ENCODE results near the gene ERN1.

DNA sequence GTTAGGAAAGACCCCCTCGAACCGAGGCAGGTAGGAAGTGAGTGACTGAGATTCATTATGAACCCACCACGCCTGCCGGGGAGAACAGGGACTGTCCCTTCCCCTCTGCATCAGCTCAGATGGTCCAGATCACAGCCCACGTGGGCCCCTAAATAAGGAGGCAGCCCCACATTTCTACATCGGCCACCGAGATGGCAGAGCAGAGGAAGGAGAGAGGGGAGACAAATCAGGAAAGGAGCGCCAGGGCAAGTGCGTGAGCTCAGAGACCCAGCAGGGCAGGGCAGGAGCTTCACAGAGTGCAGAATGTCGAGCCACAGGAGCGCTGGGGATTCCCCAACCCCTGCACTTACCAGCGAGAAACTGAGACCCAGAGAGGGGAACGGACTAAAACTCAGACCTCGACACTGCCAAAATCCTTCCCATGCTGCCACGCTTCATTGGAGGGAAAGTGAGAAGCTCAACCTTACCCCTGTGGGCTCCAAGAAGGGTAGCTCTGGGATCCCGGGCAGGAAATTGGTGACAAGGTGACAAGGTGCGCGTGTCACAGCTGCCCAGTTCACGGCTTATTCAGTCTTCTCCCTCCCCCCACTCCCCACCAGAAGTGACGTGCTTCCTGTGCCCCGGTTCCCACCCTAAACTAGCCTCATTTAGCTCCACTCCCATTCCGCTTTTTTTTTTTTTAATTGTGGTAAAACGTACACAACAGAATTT is 109.7 kb downstream of the ERN1 start, which contains the start of gene ICAM2:
- TF ChIP-seq ZNF766 (CRISPR knock-in tag; IDR thresholded peaks at IDR 0.05; ENCODE audit: borderline replicate concordance) (no peak), FOXM1 (CRISPR knock-in tag; IDR thresholded peaks at IDR 0.05) (no peak), YY1 (IDR thresholded peaks at IDR 0.05; ENCODE audit: insufficient read depth, insufficient replicate concordance, low read depth, low read length) (no peak), FOXK1 (CRISPR knock-in tag; IDR thresholded peaks at IDR 0.05; ENCODE audit: borderline replicate concordance, low read depth) (no peak), AKAP8 (CRISPR knock-in tag; IDR thresholded peaks at IDR 0.05) (no peak), ZZZ3 (CRISPR knock-in tag; IDR thresholded peaks at IDR 0.05; ENCODE audit: borderline replicate concordance) (no peak), PHF21A (CRISPR knock-in tag; IDR thresholded peaks at IDR 0.05) (no peak), NFYB (CRISPR knock-in tag; IDR thresholded peaks at IDR 0.05) (no peak), TEAD3 (CRISPR knock-in tag; optimal IDR thresholded peaks at IDR 0.05; ENCODE audit: borderline replicate concordance) (no peak), ZNF850 (CRISPR knock-in tag; conservative IDR thresholded peaks at IDR 0.05) (no peak), MAF1 (CRISPR knock-in tag; IDR thresholded peaks at IDR 0.05; ENCODE audit: borderline replicate concordance) (no peak), SMC3 (IDR thresholded peaks at IDR 0.05; ENCODE audit: low read length) (no peak)
- TF ChIP-seq, protein P1, sequence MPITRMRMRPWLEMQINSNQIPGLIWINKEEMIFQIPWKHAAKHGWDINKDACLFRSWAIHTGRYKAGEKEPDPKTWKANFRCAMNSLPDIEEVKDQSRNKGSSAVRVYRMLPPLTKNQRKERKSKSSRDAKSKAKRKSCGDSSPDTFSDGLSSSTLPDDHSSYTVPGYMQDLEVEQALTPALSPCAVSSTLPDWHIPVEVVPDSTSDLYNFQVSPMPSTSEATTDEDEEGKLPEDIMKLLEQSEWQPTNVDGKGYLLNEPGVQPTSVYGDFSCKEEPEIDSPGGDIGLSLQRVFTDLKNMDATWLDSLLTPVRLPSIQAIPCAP (CRISPR knock-in tag; IDR thresholded peaks at IDR 0.05; ENCODE audit: low read depth): no peak
- TF ChIP-seq, protein P2, sequence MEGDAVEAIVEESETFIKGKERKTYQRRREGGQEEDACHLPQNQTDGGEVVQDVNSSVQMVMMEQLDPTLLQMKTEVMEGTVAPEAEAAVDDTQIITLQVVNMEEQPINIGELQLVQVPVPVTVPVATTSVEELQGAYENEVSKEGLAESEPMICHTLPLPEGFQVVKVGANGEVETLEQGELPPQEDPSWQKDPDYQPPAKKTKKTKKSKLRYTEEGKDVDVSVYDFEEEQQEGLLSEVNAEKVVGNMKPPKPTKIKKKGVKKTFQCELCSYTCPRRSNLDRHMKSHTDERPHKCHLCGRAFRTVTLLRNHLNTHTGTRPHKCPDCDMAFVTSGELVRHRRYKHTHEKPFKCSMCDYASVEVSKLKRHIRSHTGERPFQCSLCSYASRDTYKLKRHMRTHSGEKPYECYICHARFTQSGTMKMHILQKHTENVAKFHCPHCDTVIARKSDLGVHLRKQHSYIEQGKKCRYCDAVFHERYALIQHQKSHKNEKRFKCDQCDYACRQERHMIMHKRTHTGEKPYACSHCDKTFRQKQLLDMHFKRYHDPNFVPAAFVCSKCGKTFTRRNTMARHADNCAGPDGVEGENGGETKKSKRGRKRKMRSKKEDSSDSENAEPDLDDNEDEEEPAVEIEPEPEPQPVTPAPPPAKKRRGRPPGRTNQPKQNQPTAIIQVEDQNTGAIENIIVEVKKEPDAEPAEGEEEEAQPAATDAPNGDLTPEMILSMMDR (CRISPR knock-in tag; IDR thresholded peaks at IDR 0.05): no peak

Data from HepG2 (cell line).